ENCODE data around the gene C12orf57. TPM values are rescaled to one million over a fixed set of nuclear protein-coding genes. Genes with fewer than 3 reads are reported as not detected.
A peak's percentile ranks its signal among the peaks of the same experiment; 100 is the strongest.

Gene C12orf57
- total RNA-seq, 1 donor from 2014 or later: 277 TPM

- no peak for DNase-seq (ENCODE audit: low spot score, unreplicated experiment)
- Mint-ChIP-seq H3K4me3 (ENCODE audit: low read depth) (no peak overlapping the region), H3K27me3 (no peaks in the 10 kb centered on the region), H3K9me3 (ENCODE audit: low read depth) (no peaks in the 10 kb centered on the region), H3K36me3 (ENCODE audit: insufficient read depth) (peaks cover 14% of the 10 kb centered on the region), H3K27ac (peak overlapping the region; percentile 67), H3K4me1 (ENCODE audit: low read depth) (peaks cover 3% of the 10 kb centered on the region)
- TF ChIP-seq, protein P1, sequence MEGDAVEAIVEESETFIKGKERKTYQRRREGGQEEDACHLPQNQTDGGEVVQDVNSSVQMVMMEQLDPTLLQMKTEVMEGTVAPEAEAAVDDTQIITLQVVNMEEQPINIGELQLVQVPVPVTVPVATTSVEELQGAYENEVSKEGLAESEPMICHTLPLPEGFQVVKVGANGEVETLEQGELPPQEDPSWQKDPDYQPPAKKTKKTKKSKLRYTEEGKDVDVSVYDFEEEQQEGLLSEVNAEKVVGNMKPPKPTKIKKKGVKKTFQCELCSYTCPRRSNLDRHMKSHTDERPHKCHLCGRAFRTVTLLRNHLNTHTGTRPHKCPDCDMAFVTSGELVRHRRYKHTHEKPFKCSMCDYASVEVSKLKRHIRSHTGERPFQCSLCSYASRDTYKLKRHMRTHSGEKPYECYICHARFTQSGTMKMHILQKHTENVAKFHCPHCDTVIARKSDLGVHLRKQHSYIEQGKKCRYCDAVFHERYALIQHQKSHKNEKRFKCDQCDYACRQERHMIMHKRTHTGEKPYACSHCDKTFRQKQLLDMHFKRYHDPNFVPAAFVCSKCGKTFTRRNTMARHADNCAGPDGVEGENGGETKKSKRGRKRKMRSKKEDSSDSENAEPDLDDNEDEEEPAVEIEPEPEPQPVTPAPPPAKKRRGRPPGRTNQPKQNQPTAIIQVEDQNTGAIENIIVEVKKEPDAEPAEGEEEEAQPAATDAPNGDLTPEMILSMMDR (IDR thresholded peaks at IDR 0.05; ENCODE audit: unreplicated experiment): no peak
These were observed 44.2 kb downstream of the C12orf57 start for GRCh38 chr12:6987956-6988553.

Small RNA genes within 50 kb of the gene (microRNA-seq; reads per million reads assigned to microRNA genes)
- gene MIR141 (ENCODE audit: borderline number of aligned reads, unreplicated experiment): 10,267 reads per million, percentile 93 among the genes with 10 or more reads in this experiment
- 74,537 reads per million, percentile 99 among the genes with 10 or more reads in this experiment for gene MIR200C (ENCODE audit: borderline number of aligned reads, unreplicated experiment)

Other genes with a start within 250 kb of the C12orf57 start
- 2.0 and 2.4 TPM in 2 replicates for gene PIANP, start 243.2 kb upstream of the C12orf57 start, total RNA-seq
- 42.6 and 45.5 TPM in 2 replicates for gene COPS7A, start 220.0 kb upstream of the C12orf57 start, total RNA-seq
- 281 and 305 TPM in 2 replicates for gene MLF2, start 190.9 kb upstream of the C12orf57 start, total RNA-seq
- 414 and 480 TPM in 2 replicates for gene PTMS, start 177.7 kb upstream of the C12orf57 start, total RNA-seq
- gene LAG3, start 171.5 kb upstream of the C12orf57 start, total RNA-seq: 2.2 and 2.5 TPM in 2 replicates
- gene CD4, start 154.5 kb upstream of the C12orf57 start, total RNA-seq: 1.5 and 2.1 TPM in 2 replicates
- gene GPR162, start 122.2 kb upstream of the C12orf57 start, total RNA-seq: 5.5 and 6.3 TPM in 2 replicates
- 30.6 TPM in 2 replicates for gene P3H3, start 115.6 kb upstream of the C12orf57 start, total RNA-seq
- 5.6 and 7.0 TPM in 2 replicates for gene GNB3, start 103.1 kb upstream of the C12orf57 start, total RNA-seq
- gene CDCA3, start 92.7 kb upstream of the C12orf57 start, total RNA-seq: 36.1 and 40.6 TPM in 2 replicates
- gene USP5, start 91.9 kb upstream of the C12orf57 start, total RNA-seq: 183 and 185 TPM in 2 replicates
- gene TPI1, start 76.5 kb upstream of the C12orf57 start, total RNA-seq: 498 and 505 TPM in 2 replicates
- 11.7 and 15.7 TPM in 2 replicates for gene SPSB2, start 70.7 kb upstream of the C12orf57 start, total RNA-seq
- gene LRRC23, start 39.2 kb upstream of the C12orf57 start, total RNA-seq: 20.7 and 21.5 TPM in 2 replicates
- gene ENO2, start 29.4 kb upstream of the C12orf57 start, total RNA-seq: 77.9 and 79.0 TPM in 2 replicates
- gene ATN1, start 16.1 kb upstream of the C12orf57 start, total RNA-seq: 226 and 250 TPM in 2 replicates
- gene RNU7-1, start 206 bp upstream of the C12orf57 start, total RNA-seq: not detected in 2 replicates
- 65.4 and 70.2 TPM in 2 replicates for gene PTPN6, start 7.3 kb downstream of the C12orf57 start, total RNA-seq
- gene PHB2, start 26.6 kb downstream of the C12orf57 start, total RNA-seq: 339 and 353 TPM in 2 replicates
- gene EMG1, start 26.9 kb downstream of the C12orf57 start, total RNA-seq: 67.9 and 73.1 TPM in 2 replicates
- gene LPCAT3, start 74.5 kb downstream of the C12orf57 start, total RNA-seq: 77.9 and 81.8 TPM in 2 replicates
- 4.1 and 4.8 TPM in 2 replicates for gene C1S, start 116.7 kb downstream of the C12orf57 start, total RNA-seq
- gene C1R, start 148.4 kb downstream of the C12orf57 start, total RNA-seq: 10.2 and 10.3 TPM in 2 replicates
- gene C1RL, start 165.2 kb downstream of the C12orf57 start, total RNA-seq: 95.9 and 105 TPM in 2 replicates
- gene RBP5, start 184.9 kb downstream of the C12orf57 start, total RNA-seq: 5.8 and 7.6 TPM in 2 replicates
- gene CLSTN3, start 186.3 kb downstream of the C12orf57 start, total RNA-seq: 202 and 204 TPM in 2 replicates
- gene PEX5, start 245.7 kb downstream of the C12orf57 start, total RNA-seq: 62.3 and 65.4 TPM in 2 replicates

All from progenitor cell of endocrine pancreas (in vitro differentiated cells).